DND-41 (cell line): ENCODE data around the gene TBC1D5.

Experiments
- ATAC-seq: fragments of 200-7000 bp; cut with Tn5 transposase; 3 replicates; pipeline ENCODE4 v1.9.1; 2021; ENCODE audit warnings: low read depth; ENCODE audit not compliant: insufficient read depth
- DNase-seq: peaks from one replicate; pipeline ENCODE4 v3.0.0-alpha.2; 2020
- H2AFZ ChIP-seq: 2 replicates; pipeline ENCODE4 v1.6.0; 2012; ENCODE audit warnings: low read depth, low read length
- H3K27ac ChIP-seq: 2 replicates; pipeline ENCODE4 v1.5.1; 2012; ENCODE audit warnings: low read length, inconsistent platforms
- H3K27me3 ChIP-seq: fragments of 200-600 bp; sonication (generic); 2 replicates; pipeline ENCODE4 v1.6.0; 2012; ENCODE audit warnings: low read length, mild to moderate bottlenecking, inconsistent platforms; ENCODE audit not compliant: insufficient read depth, poor library complexity
- H3K36me3 ChIP-seq: 2 replicates; pipeline ENCODE4 v1.5.1; 2012; ENCODE audit warnings: low read length, inconsistent platforms; ENCODE audit not compliant: insufficient read depth
- H3K4me1 ChIP-seq: 2 replicates; pipeline ENCODE4 v1.5.1; 2012; ENCODE audit warnings: mild to moderate bottlenecking, low read length; ENCODE audit not compliant: insufficient read depth
- H3K4me2 ChIP-seq: 2 replicates; pipeline ENCODE4 v1.6.0; 2012; ENCODE audit warnings: mild to moderate bottlenecking, moderate library complexity, low read length, inconsistent platforms; ENCODE audit not compliant: insufficient read depth
- H3K4me3 ChIP-seq, 2 experiments: fragments of 200-600 bp in 1 of 2; shearing (Covaris generic) in 1 of 2; 2 replicates each; pipeline ENCODE4 v1.5.1; 2012 to 2016; ENCODE audit warnings: inconsistent platforms in 2 of 2, low read length in 2 of 2, mild to moderate bottlenecking in 2 of 2, low read depth in 1 of 2, moderate library complexity in 1 of 2
- H3K79me2 ChIP-seq: 2 replicates; pipeline ENCODE4 v1.6.0; 2012; ENCODE audit warnings: low read length, inconsistent platforms; ENCODE audit not compliant: insufficient read depth
- H3K9ac ChIP-seq: 2 replicates; pipeline ENCODE4 v1.6.0; 2012; ENCODE audit warnings: low read depth, mild to moderate bottlenecking, inconsistent platforms, low read length, moderate library complexity
- H3K9me3 ChIP-seq: 2 replicates; pipeline ENCODE4 v1.5.1; 2012; ENCODE audit warnings: low read length, moderate library complexity, mild to moderate bottlenecking, inconsistent platforms; ENCODE audit not compliant: insufficient read depth, severe bottlenecking
- H4K20me1 ChIP-seq: 2 replicates; pipeline ENCODE4 v1.6.0; 2012; ENCODE audit warnings: low read length; ENCODE audit not compliant: insufficient read depth
- CTCF ChIP-seq: IDR thresholded peaks from 2 replicates; pipeline ENCODE4 v1.5.1; 2012; ENCODE audit warnings: borderline replicate concordance, low read length, moderate library complexity, mild to moderate bottlenecking; ENCODE audit not compliant: poor library complexity, severe bottlenecking; ENCODE audit errors: extremely low read depth
- EZH2 ChIP-seq: IDR thresholded peaks from 3 replicates; pipeline ENCODE4 v1.6.1; 2012; ENCODE audit warnings: borderline replicate concordance, low read depth, mild to moderate bottlenecking, moderate library complexity, low read length, inconsistent platforms; ENCODE audit not compliant: severe bottlenecking

The TBC1D5 gene

GRCh38 chr3:17373304-17373703, 369.1 kb downstream of the TBC1D5 start:
- Histone ChIP-seq H3K27me3 (no peaks in the 10 kb centered on the region), H3K36me3 (peaks cover 38% of the 10 kb centered on the region), H3K4me1 (no peaks in the 10 kb centered on the region), H2AFZ (no peak overlapping the region), H3K9ac (no peak overlapping the region), H3K9me3 (no peaks in the 10 kb centered on the region), H3K4me3 (no peak overlapping the region), H3K4me2 (no peak overlapping the region), H3K79me2 (no peaks in the 10 kb centered on the region), H3K27ac (no peak overlapping the region), H4K20me1 (no peaks in the 10 kb centered on the region)
- ATAC-seq (no peak), DNase-seq (no peak)
- TF ChIP-seq EZH2 (no peak), CTCF (no peak)

- Histone ChIP-seq H3K9ac (no peak overlapping the region), H4K20me1 (no peaks in the 10 kb centered on the region), H3K9me3 (no peaks in the 10 kb centered on the region), H3K4me2 (no peak overlapping the region), H3K36me3 (peaks cover 38% of the 10 kb centered on the region), H3K27ac (no peak overlapping the region), H3K27me3 (no peaks in the 10 kb centered on the region), H2AFZ (no peak overlapping the region), H3K79me2 (no peaks in the 10 kb centered on the region), H3K4me1 (no peaks in the 10 kb centered on the region), H3K4me3 (no peak overlapping the region)
- no peak for DNase-seq
- TF ChIP-seq EZH2, result no peak
- ATAC-seq, result no peak
Observed at GRCh38 chr3:17372362-17373210, 369.8 kb downstream of the TBC1D5 start.

- no peak overlapping the region for H3K9ac ChIP-seq
- ATAC-seq, result no peak
- no peaks in the 10 kb centered on the region for H3K4me1 ChIP-seq
- no peak overlapping the region for H3K27ac ChIP-seq
- no peaks in the 10 kb centered on the region for H3K9me3 ChIP-seq
- no peak overlapping the region for H3K4me2 ChIP-seq
- no peak for DNase-seq
- H2AFZ ChIP-seq, result no peak overlapping the region
- TF ChIP-seq CTCF, result no peak
- peaks cover 41% of the 10 kb centered on the region for H3K36me3 ChIP-seq
- H3K4me3 ChIP-seq, result no peak overlapping the region
- H4K20me1 ChIP-seq, result no peaks in the 10 kb centered on the region
- H3K27me3 ChIP-seq, result no peaks in the 10 kb centered on the region
- H3K79me2 ChIP-seq, result no peaks in the 10 kb centered on the region
Observed at GRCh38 chr3:17369973-17370372, 372.5 kb downstream of the TBC1D5 start.

GRCh38 chr3:17367171-17367570, 375.3 kb downstream of the TBC1D5 start:
- DNase-seq (no peak), ATAC-seq (no peak)
- TF ChIP-seq EZH2, result no peak
- no peak for TF ChIP-seq CTCF
- H2AFZ ChIP-seq, result no peak overlapping the region
- H3K27ac ChIP-seq, result no peak overlapping the region
- H3K4me3 ChIP-seq, result no peak overlapping the region
- H3K9me3 ChIP-seq, result no peaks in the 10 kb centered on the region
- no peak overlapping the region for H3K9ac ChIP-seq
- H3K27me3 ChIP-seq, result no peaks in the 10 kb centered on the region
- peaks cover 25% of the 10 kb centered on the region for H3K36me3 ChIP-seq
- no peaks in the 10 kb centered on the region for H3K4me1 ChIP-seq
- H3K79me2 ChIP-seq, result no peaks in the 10 kb centered on the region
- H3K4me2 ChIP-seq, result no peak overlapping the region
- no peaks in the 10 kb centered on the region for H4K20me1 ChIP-seq
